Mesenteric fat pad (tissue), 1 donor: ENCODE data around the gene HYAL2. TPM values are rescaled to one million over a fixed set of nuclear protein-coding genes. Genes with fewer than 3 reads are reported as not detected.

Experiments used
- DNase-seq: peaks from one replicate; pipeline ENCODE4 v3.0.0-alpha.2; 2020; ENCODE audit warnings: low spot score
- total RNA-seq: library from RNA; stranded (reverse); fragmentation: NEBNext Ultra II Directional; extraction: Animal tissue kit (Norgen Biotek cat#: 25700); gene quantifications from one replicate; pipeline ENCODE4 v1.2.1, GENCODE V29; 2021
- donor health status: DM: yes; HTN: yes; CAD: no.

The HYAL2 gene
- total RNA-seq, 1 donor from 2014 or later: 118 TPM

GRCh38 chr3:50350527-50351322, 28.2 kb upstream of the HYAL2 start, which contains the start of the genes CYB561D2 and NPRL2:
CYB561D2 (plus strand) TSS chr3:50350862; CDS start chr3:50351434, 572 bp downstream.
NPRL2 (minus strand) TSS chr3:50350775; CDS start chr3:50350652, 123 bp downstream.
- DNase-seq: peak; percentile 99

GRCh38 chr3:50350213-50350526, 27.6 kb upstream of the HYAL2 start:
- no peak for DNase-seq

DNA sequence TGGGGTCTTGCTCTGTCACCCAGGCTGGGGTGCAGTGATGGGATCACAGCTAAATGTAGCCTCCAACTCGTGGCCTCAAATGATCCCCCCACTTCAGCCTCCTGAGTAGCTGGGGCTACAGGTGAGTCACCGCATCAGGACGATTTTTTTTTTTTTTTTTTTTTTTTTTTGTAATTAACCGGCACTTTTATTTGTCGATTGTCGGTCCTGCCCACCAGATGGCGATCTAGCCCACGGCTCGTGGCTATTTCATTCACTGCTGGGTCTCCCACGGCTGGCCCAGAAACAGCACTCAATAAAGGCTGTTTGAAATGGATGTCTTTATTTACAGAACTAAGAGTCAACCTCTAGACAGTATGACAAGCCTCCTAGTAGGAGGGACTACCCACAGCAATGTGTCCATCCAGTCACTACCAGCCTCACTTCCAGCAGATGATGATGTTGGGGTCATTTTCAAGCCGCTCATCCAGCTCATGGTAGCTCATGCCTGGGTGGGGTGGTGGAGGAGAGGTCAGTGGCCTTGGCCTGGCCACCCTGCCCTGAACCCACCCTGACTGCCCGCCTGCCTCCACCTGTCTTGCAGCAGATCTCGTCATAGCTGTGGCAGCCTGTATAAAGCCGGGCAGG, 24.8 kb upstream of the HYAL2 start:
- DNase-seq: no peak

GRCh38 chr3:50345586-50346234, 23.2 kb upstream of the HYAL2 start, which contains the start of gene ZMYND10:
ZMYND10 (minus strand) TSS chr3:50345732; CDS start chr3:50345579, 153 bp downstream.
- no peak for DNase-seq

GRCh38 chr3:50345008-50345407, 22.5 kb upstream of the HYAL2 start:
- DNase-seq: no peak

DNA sequence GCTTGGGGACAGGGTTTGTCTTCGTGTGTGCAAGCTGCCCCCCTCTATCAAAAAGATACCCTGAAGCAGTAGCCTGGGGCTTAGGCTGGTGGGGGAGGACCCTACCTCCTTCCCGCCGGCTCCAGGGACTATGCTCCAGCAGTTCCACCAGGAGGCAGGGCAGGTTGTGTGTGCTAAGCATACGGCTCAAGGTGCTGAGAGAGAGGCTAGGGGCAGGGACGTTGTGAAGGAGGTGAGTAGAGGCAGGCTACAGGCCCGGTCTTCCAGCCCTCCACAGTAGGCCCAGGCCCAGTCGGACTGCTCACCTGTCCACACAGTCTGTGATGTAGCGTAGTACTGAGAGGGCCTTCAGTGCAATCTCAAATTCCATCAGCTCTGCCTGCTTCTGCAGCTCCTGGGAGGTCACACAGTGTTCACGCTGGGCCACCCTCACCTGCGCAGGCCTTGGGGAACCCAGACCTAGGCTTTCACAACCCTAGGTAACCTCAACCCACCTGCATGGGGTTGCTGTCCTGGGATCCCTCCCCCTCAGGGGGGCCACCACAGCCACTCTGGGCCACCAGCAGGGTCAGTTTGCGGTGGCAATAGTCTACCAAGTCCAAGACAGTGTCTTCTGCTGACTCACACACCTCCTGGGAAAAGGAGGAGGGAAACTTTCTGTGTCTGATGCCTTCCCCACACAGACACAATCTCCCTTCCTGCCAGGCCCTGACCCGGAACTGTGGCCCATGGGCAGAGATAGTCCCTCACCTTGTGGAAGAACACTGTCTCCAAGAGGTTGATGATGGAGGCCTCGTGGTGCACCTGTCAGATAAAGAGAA, 20.5 kb upstream of the HYAL2 start:
- DNase-seq: no peak

DNA sequence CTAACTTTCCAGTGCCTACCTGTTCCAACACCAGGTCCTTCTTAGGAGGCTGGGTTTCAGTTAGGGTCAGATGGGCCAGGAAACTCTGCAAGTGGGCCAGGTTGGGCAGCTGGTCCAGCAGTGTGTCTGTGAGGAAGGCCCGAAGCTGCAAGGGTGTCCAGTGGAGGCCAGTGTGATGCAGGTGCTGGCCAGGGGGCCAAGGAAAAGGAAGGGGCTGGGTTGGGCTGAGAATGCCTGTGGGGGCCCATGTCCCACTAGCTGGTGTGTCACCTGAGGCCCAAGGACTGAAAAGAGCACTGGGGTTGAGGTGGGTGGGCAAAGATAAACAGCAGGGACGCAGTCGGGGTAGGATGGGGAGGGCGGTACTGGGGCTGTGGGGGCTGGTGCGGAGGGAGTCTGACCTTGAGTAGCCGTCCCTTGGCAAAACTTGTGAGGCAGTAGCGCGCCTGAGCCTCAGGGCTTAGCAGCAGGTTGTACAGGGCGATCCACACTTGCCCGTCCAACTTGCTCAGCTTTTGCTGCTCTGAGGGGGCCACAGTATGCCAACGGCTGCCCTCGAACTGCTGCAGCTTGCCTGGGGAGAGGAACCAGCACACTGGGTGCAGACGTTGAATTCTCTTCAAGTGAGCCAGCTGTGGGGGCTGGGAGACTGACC, 19.6 kb upstream of the HYAL2 start:
- no peak for DNase-seq

DNA sequence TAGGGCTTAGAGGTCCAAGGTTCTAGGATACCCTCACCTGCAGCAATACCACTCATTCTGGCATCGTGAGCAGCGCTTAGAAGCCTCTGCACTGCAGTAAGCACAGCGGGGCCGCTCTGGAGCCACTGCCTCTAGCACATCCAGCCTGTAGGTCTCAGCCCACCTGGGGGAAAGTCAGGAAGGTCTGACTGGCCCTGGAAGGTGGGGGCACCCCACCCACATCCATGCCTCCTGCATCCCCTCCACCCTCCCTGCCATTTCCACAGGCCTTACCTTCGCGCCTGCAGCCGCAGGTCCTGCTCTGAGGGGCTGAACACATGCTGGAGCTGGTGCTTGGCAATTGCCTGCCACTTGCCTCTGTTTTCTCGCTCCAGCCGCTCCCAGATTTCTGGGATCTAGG, 19.0 kb upstream of the HYAL2 start:
- DNase-seq: no peak

GRCh38 chr3:50340448-50341329, 18.1 kb upstream of the HYAL2 start, which contains the start of gene RASSF1:
RASSF1 (minus strand) TSS chr3:50340836; CDS start chr3:50340805, 31 bp downstream.
- peak; percentile 94 for DNase-seq

DNA sequence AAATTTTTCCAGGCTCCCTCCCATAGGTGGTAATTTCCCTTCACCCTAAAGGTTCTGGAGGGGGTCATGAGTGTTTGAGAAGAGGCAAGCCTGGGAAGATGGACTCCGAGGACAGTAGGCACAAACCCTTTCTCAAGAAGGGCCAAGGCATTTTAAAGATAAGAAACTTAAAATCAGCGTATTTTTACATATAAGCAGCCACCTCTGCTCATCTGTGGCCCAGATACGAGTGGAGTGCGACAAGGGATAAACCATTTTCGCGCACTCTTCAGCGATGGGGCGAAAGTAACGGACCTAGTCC, 17.6 kb upstream of the HYAL2 start:
- DNase-seq: no peak

DNA sequence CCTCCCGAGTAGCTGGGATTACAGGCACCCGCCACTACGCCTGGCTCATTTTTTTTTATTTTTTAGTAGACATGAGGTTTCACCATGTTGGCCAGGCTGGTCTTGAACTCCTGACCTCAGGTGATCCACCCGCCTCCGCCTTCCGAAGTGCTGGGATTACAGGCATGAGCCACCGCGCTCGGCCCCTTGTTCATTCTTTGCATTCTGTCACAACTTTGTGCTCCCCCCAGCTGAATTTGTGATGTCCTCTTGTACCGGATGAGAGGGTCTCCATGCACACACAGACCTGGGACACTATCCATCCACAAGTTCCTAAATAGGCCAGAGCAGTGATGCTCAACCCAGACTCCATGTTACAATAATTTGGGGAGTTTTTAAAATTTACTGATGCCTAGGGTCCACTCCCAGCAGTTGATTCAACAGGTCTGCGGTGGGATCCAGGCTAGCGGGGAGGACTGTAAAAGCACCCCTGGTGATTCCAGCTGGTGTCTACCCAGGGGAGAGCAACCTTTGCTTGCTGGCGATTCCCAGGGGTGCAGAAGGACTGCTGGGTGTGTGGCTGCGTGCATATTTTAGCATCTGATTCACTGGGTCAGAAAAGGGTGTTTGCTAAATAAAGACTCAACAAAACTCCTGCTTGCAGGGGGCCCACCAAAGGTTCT, 17.1 kb upstream of the HYAL2 start:
- DNase-seq: no peak

GRCh38 chr3:50338965-50339364, 16.4 kb upstream of the HYAL2 start:
- no peak for DNase-seq

GRCh38 chr3:50337175-50337861, 14.8 kb upstream of the HYAL2 start:
- DNase-seq: peak; percentile 99

GRCh38 chr3:50336452-50337174, 14.1 kb upstream of the HYAL2 start:
- DNase-seq: no peak

- no peak for DNase-seq
These were observed 12.0 kb upstream of the HYAL2 start for GRCh38 chr3:50334339-50335075.

DNA sequence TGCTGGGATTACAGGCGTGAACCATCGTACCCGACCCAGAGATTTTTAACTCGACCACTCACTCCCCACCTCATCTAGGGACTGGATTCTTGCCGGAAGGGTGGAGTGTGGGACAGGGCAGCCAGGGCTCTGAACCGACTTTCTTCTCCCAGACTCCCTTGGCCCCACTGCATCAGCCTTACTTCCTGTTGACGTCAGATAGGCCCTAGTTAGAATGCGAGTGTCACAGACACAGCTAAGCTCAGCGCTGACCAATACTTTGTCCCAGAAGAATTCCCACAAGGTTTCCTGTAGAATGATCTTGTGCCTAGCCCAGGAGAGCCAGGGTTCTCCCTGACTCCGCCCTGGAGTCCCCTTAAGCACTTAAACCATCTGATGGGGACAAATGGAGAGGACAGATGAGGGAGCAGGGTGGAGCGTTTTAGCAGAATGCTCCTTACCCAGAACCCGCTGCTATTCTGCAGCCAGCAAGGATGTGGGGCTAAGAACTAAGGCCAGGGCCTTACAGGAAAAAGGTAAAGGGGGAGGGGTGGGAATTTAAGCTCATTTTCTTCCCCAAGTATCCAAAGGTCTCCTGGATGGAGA, 11.3 kb upstream of the HYAL2 start:
- DNase-seq: no peak

- DNase-seq: no peak
These were observed 8.9 kb upstream of the HYAL2 start for GRCh38 chr3:50331364-50331907.
